Right lobe of liver (tissue), 6 donors: ENCODE measurements around the gene PRDM16. TPM values are rescaled to one million over a fixed set of nuclear protein-coding genes. Genes with fewer than 3 reads are reported as not detected.

Experiments
- ATAC-seq, 4 donors: fragments of 200-7000 bp; cut with Tn5 transposase; one replicate each; pipeline ENCODE4 v1.9.1; 2020; ENCODE audit warnings: mild to moderate bottlenecking in 4 of 4, moderate library complexity in 4 of 4
- DNase-seq, 3 donors: peaks; one replicate each; pipeline ENCODE4 v3.0.0-alpha.2; 2020
- H3K27ac ChIP-seq, 3 donors: fragments of 200-600 bp; one replicate each; pipeline ENCODE4 v1.8.0; 2022
- H3K27me3 ChIP-seq, 2 donors: fragments of 200-600 bp; one replicate each; pipeline ENCODE4 v1.8.0; 2022
- H3K36me3 ChIP-seq, 4 donors: fragments of 200-600 bp; sonication (generic) in 1 of 4; one replicate each; pipeline versions ENCODE4 v1.5.1 to v1.8.0; 2017 to 2022; ENCODE audit warnings: control low read depth in 1 of 4
- H3K4me1 ChIP-seq, 4 donors: fragments of 200-600 bp; sonication (generic) in 1 of 4; one replicate each; pipeline versions ENCODE4 v1.5.1 to v1.8.0; 2017 to 2022; ENCODE audit warnings: control low read depth in 1 of 4
- H3K4me3 ChIP-seq, 3 donors: fragments of 200-600 bp; one replicate each; pipeline ENCODE4 v1.8.0; 2022
- H3K9me3 ChIP-seq, 4 donors: fragments of 200-600 bp; sonication (generic) in 1 of 4; one replicate each; pipeline versions ENCODE4 v1.5.1 to v1.8.0; 2017 to 2022; ENCODE audit warnings: control low read depth in 1 of 4
- CTCF ChIP-seq, 4 donors: fragments of 200-600 bp in 3 of 4; fragments of 450-650 bp in 1 of 4; IDR thresholded peaks; one replicate each; pipeline versions ENCODE4 v1.5.1 to v1.8.0; 2016 to 2022; ENCODE audit warnings: antibody characterized with exemption in 4 of 4, mild to moderate bottlenecking in 2 of 4
- POLR2A ChIP-seq: fragments of 450-650 bp; IDR thresholded peaks from one replicate; pipeline ENCODE4 v1.6.1; 2017; ENCODE audit warnings: antibody characterized with exemption, mild to moderate bottlenecking
- WGBS: methylation state at CpG from one replicate; pipeline ENCODE4 v1.1.6; 2018; ENCODE audit warnings: low coverage, low lambda C conversion rate; ENCODE audit not compliant: insufficient coverage; ENCODE audit errors: missing lambda C conversion rate; 5-methylcytosine and 5-hydroxymethylcytosine counted together
- intact Hi-C, 2 donors: fragments of 100-400 bp; cut with DNase I; formaldehyde crosslinking; loops; one replicate each; pipeline versions ENCODE4 v1.11.2 to v1.14.1; 2022
- total RNA-seq, 6 experiments: library from RNA; depleted of rRNA in 2 of 6; stranded (reverse); fragments of >200 nt in 2 of 6; fragmentation: NEBNext Ultra II Directional in 3 of 6; extraction: Animal tissue kit (Norgen Biotek cat#: 25700) in 3 of 6; gene quantifications; one replicate each; pipeline versions ENCODE4 v1.1.0 to v1.2.4, GENCODE V29; 2016 to 2023
- donor health status: DM: no; HTN: yes; CAD: no.
- donor health status: DM: no; HTN: no; CAD: no.
- donor health status: DM: no; HTN: no; CAD: no.
- donor health status: DM: no; HTN: yes; CAD: no.
- donor health status: DM: no; HTN: yes; CAD: no.

PRDM16 gene
- total RNA-seq, 6 experiments from 2014 or later = 0.06 to 0.75 (median 0.28) TPM

GRCh38 chr1:3233551-3233950 is 164.5 kb downstream of the PRDM16 start:
- no peak for DNase-seq
- no peak for ATAC-seq
- WGBS = 68% methylated on average over 8 of the region's 8 CpGs

GRCh38 chr1:3234281-3234680 is 165.3 kb downstream of the PRDM16 start:
- no peaks in the 10 kb centered on the region for H3K9me3 ChIP-seq
- no CpG with 5 or more reads among the region's 15 CpGs for WGBS
- no peak overlapping the region for H3K4me3 ChIP-seq
- no peaks in the 10 kb centered on the region for H3K4me1 ChIP-seq
- TF ChIP-seq POLR2A = no peak
- TF ChIP-seq CTCF (IDR thresholded peaks at IDR 0.05) = no peak
- H3K27me3 ChIP-seq = no peaks in the 10 kb centered on the region
- no peak overlapping the region for H3K27ac ChIP-seq
- no peak for ATAC-seq
- no peaks in the 10 kb centered on the region for H3K36me3 ChIP-seq
- intact Hi-C loops = no loop called here
- DNase-seq = no peak

More at GRCh38 chr1:3233551-3233950, 164.5 kb downstream of the PRDM16 start:
- H3K27ac ChIP-seq = no peak overlapping the region
- no peaks in the 10 kb centered on the region for H3K36me3 ChIP-seq
- intact Hi-C loops = no loop called here
- H3K4me3 ChIP-seq = no peak overlapping the region
- no peaks in the 10 kb centered on the region for H3K27me3 ChIP-seq
- TF ChIP-seq CTCF (IDR thresholded peaks at IDR 0.05) (no peak), POLR2A (no peak)
- H3K4me1 ChIP-seq = no peaks in the 10 kb centered on the region
- H3K9me3 ChIP-seq = no peaks in the 10 kb centered on the region

- no peak for TF ChIP-seq CTCF (IDR thresholded peaks at IDR 0.05)
- TF ChIP-seq POLR2A = no peak
- intact Hi-C loops = no loop called here
- H3K27me3 ChIP-seq = no peaks in the 10 kb centered on the region
- no peaks in the 10 kb centered on the region for H3K9me3 ChIP-seq
- 89% methylated on average over 10 of the region's 14 CpGs for WGBS
- DNase-seq = no peak
- H3K4me3 ChIP-seq = no peak overlapping the region
- ATAC-seq = no peak
- H3K27ac ChIP-seq = no peak overlapping the region
- H3K4me1 ChIP-seq = no peaks in the 10 kb centered on the region
- no peaks in the 10 kb centered on the region for H3K36me3 ChIP-seq
Measured at GRCh38 chr1:3234956-3235355, 166.0 kb downstream of the PRDM16 start.

GRCh38 chr1:3235496-3235895 is 166.5 kb downstream of the PRDM16 start:
- no peaks in the 10 kb centered on the region for H3K9me3 ChIP-seq
- H3K4me3 ChIP-seq = no peak overlapping the region
- 87% methylated on average over 4 of the region's 15 CpGs for WGBS
- intact Hi-C loops = no loop called here
- ATAC-seq (no peak), DNase-seq (no peak)
- H3K4me1 ChIP-seq = no peaks in the 10 kb centered on the region
- H3K27ac ChIP-seq = no peak overlapping the region
- no peaks in the 10 kb centered on the region for H3K36me3 ChIP-seq
- H3K27me3 ChIP-seq = no peaks in the 10 kb centered on the region
- TF ChIP-seq CTCF (IDR thresholded peaks at IDR 0.05) = no peak
- no peak for TF ChIP-seq POLR2A

GRCh38 chr1:3236361-3236760 is 167.4 kb downstream of the PRDM16 start:
- Histone ChIP-seq H3K4me3 (no peak overlapping the region), H3K36me3 (no peaks in the 10 kb centered on the region), H3K27me3 (no peaks in the 10 kb centered on the region), H3K27ac (no peak overlapping the region), H3K4me1 (no peaks in the 10 kb centered on the region), H3K9me3 (no peaks in the 10 kb centered on the region)
- ATAC-seq (no peak), DNase-seq (no peak)
- WGBS = 40% methylated on average over 2 of the region's 9 CpGs
- TF ChIP-seq CTCF (IDR thresholded peaks at IDR 0.05) (no peak), POLR2A (no peak)
- intact Hi-C loops = no loop called here
